ENCODE data around the gene DTNBP1. TPM values are rescaled to one million over a fixed set of nuclear protein-coding genes. Genes with fewer than 3 reads are reported as not detected.

The DTNBP1 gene
- total and polyA plus RNA-seq, 3 donors from 2014 or later, result 21.8 to 25.4 (median 22.6) TPM

DNA sequence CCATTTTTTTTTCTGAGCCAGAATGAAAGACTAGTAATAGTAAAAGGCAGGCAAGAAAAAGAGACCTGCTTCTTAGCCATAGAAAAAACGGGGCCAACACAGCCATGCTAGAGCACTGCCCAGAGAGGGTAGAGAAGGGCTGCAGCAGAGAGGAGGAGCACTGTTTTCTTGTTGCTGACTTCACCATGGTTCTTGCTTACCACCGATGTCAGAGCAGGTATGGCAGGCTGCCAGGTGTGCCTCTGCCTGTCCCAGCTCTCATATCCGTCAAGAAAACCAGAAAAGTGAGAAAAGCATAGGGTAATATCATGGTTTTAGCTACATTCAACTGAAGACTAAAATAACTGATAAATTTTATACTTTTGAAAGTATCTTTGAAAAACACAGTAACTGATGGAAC is 60.7 kb downstream of the DTNBP1 start:
- TF ChIP-seq POLR2A (IDR thresholded peaks at IDR 0.05), result no peak
- TF ChIP-seq, protein P1, sequence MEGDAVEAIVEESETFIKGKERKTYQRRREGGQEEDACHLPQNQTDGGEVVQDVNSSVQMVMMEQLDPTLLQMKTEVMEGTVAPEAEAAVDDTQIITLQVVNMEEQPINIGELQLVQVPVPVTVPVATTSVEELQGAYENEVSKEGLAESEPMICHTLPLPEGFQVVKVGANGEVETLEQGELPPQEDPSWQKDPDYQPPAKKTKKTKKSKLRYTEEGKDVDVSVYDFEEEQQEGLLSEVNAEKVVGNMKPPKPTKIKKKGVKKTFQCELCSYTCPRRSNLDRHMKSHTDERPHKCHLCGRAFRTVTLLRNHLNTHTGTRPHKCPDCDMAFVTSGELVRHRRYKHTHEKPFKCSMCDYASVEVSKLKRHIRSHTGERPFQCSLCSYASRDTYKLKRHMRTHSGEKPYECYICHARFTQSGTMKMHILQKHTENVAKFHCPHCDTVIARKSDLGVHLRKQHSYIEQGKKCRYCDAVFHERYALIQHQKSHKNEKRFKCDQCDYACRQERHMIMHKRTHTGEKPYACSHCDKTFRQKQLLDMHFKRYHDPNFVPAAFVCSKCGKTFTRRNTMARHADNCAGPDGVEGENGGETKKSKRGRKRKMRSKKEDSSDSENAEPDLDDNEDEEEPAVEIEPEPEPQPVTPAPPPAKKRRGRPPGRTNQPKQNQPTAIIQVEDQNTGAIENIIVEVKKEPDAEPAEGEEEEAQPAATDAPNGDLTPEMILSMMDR (IDR thresholded peaks at IDR 0.05), result no peak
- H3K4me3 ChIP-seq, result no peak overlapping the region
- no peak overlapping the region for H3K27ac ChIP-seq
- 51 to 72% methylated on average over 3 of the region's 3 CpGs for WGBS, 2 donors
- no peaks in the 10 kb centered on the region for H3K36me3 ChIP-seq (ENCODE audit: low read depth, missing control alignments)
- no peaks in the 10 kb centered on the region for H3K27me3 ChIP-seq
- intact Hi-C loops (cut with DNase I; ENCODE audit: low total_unique reads), result no loop called here
- no peaks in the 10 kb centered on the region for H3K4me1 ChIP-seq
- no peak for DNase-seq
- H3K9me3 ChIP-seq, result no peaks in the 10 kb centered on the region

DNA sequence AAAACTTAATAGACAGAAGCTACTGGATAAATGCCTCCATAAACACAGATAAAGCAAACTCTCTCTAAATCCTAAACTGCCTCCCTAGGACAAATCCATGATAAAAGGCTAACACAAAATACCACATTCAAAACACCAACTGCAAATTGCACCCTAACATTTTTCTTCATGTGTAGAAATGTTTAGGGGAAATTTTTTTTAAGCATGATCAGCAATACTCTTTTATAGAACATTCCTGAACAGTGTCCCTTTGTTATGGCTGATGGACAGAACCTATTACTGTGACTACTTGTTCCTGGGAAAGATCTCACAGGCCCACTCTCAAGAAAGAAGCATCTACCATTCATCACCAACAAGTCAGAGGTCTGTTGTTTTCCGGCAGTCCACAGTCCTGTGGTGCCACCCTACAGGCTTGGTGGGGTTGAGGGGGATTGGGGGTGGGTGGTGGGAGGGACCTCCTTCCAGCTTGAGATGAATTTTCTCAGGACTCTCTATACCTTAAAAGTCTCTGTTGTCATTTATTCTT is 64.5 kb downstream of the DTNBP1 start:
- no peak for TF ChIP-seq POLR2A (IDR thresholded peaks at IDR 0.05)
- TF ChIP-seq, protein P1 (IDR thresholded peaks at IDR 0.05), result no peak
- no peak overlapping the region for H3K4me3 ChIP-seq
- WGBS, 2 donors, result 71 to 83% methylated on average over 1 of the region's 1 CpG
- H3K27ac ChIP-seq, result no peak overlapping the region
- intact Hi-C loops (cut with DNase I; ENCODE audit: low total_unique reads), result no loop called here
- H3K9me3 ChIP-seq, result no peaks in the 10 kb centered on the region
- H3K4me1 ChIP-seq, result no peaks in the 10 kb centered on the region
- no peaks in the 10 kb centered on the region for H3K27me3 ChIP-seq
- no peaks in the 10 kb centered on the region for H3K36me3 ChIP-seq (ENCODE audit: low read depth, missing control alignments)
- DNase-seq, result no peak

DNA sequence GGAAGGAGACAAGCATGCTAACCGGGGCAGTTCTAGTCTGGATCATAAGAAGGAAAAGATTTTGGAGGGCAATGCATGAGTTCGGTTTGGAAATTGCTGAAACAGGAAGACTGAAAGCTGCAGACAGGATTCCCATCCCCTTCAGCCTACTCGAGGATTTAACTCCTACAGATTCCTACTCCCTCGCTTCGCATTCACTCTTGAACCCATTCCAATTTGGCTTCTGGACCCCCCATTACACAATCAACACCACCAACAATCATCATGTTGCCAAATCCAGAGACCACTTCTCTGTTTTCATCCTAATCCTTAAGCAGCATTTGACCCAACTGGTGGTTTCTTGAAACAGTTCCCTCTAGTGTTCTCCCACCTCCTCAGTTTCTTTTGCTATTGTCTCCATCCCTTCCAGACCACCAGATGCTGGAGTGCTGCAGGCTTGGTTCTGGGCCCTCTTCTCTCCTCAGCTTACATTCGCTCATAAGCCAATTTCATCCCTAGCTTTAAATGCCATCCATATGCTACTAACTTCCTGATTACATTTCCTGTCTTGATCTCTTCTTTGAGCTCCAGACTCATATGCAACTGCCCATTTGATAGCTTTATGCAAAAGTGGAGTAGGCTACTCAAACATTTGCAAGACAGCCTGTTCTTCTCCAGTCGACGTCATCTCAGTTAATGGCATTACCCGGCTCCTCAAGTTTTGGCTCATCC is 66.5 kb downstream of the DTNBP1 start:
- Histone ChIP-seq H3K27me3 (no peaks in the 10 kb centered on the region), H3K9me3 (no peaks in the 10 kb centered on the region), H3K4me3 (no peak overlapping the region), H3K4me1 (no peaks in the 10 kb centered on the region), H3K27ac (no peak overlapping the region), H3K36me3 (ENCODE audit: low read depth, missing control alignments) (no peaks in the 10 kb centered on the region)
- WGBS, 2 donors, result 89 to 94% methylated on average over 9 of the region's 9 CpGs
- TF ChIP-seq POLR2A (IDR thresholded peaks at IDR 0.05), result no peak
- TF ChIP-seq, protein P1 (IDR thresholded peaks at IDR 0.05), result no peak
- intact Hi-C loops (cut with DNase I; ENCODE audit: low total_unique reads), result no loop called here
- no peak for DNase-seq

DNA sequence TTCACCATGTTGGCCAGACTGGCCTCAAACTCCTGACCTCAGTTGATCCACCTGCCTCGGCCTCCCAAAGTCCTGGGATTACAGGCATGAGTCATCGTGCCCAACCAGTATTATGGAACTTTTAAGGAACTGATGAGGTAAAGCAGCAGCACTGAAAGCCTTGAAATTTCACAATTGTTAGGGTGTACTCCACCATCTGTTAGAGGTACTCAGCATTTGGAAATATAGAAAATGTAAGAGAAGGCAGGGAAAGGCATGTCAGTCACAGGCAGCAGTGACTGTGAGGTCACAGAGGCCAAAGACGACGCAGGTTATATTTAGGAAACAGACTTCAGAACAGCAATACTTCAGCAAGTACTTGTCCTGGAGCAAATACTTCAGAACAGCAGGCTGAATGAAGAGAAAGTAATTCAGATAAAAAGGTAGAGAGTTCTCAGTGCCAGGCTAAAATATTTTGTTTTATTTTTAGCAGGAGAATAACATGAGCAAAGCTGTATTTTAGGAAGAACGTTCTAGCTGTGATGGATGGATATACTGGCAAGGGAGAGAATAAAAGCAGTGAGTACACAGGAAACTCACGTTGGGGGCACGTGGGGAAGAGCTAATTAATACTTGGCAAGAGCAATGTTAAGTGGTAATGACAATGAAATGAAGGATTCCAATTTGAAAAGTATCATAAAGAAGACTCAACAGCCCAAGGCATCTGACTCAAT is 67.2 kb downstream of the DTNBP1 start:
- DNase-seq, result no peak

More for the DNA sequence above, 67.2 kb downstream of the DTNBP1 start:
- intact Hi-C loops (cut with DNase I; ENCODE audit: low total_unique reads), result no loop called here
- no peak overlapping the region for H3K27ac ChIP-seq
- H3K36me3 ChIP-seq (ENCODE audit: low read depth, missing control alignments), result no peaks in the 10 kb centered on the region
- H3K4me3 ChIP-seq, result no peak overlapping the region
- 65 to 72% methylated on average over 7 of the region's 7 CpGs for WGBS, 2 donors
- H3K9me3 ChIP-seq, result no peaks in the 10 kb centered on the region
- H3K27me3 ChIP-seq, result no peaks in the 10 kb centered on the region
- TF ChIP-seq POLR2A (IDR thresholded peaks at IDR 0.05), result no peak
- TF ChIP-seq, protein P1 (IDR thresholded peaks at IDR 0.05), result no peak
- H3K4me1 ChIP-seq, result no peaks in the 10 kb centered on the region

All from testis (tissue), 3 donors.